Esophagus (tissue), 2 donors: ENCODE measurements around the gene ADAM15. TPM values are rescaled to one million over a fixed set of nuclear protein-coding genes. Genes with fewer than 3 reads are reported as not detected.

Source experiments
- H3K27ac ChIP-seq, 2 donors: one replicate each; pipeline ENCODE4 v1.5.1; 2013; ENCODE audit warnings: low read depth in 2 of 2, mild to moderate bottlenecking in 2 of 2, inconsistent platforms in 1 of 2, low read length in 1 of 2, moderate library complexity in 1 of 2
- H3K27me3 ChIP-seq, 2 donors: one replicate each; pipeline ENCODE4 v1.6.1; 2013; ENCODE audit warnings: low read length in 2 of 2, control low read depth in 1 of 2, mild to moderate bottlenecking in 1 of 2; ENCODE audit not compliant: insufficient read depth in 2 of 2, control insufficient read depth in 1 of 2
- H3K36me3 ChIP-seq, 2 donors: one replicate each; pipeline ENCODE4 v1.6.1; 2013; ENCODE audit warnings: low read length in 1 of 2; ENCODE audit not compliant: control insufficient read depth in 2 of 2, insufficient read depth in 2 of 2
- H3K4me1 ChIP-seq, 2 donors: one replicate each; pipeline ENCODE4 v1.6.1; 2013; ENCODE audit warnings: low read length in 1 of 2; ENCODE audit not compliant: control insufficient read depth in 2 of 2, insufficient read depth in 2 of 2
- H3K4me3 ChIP-seq, 2 donors: one replicate each; pipeline ENCODE4 v1.5.1; 2013; ENCODE audit warnings: low read length in 2 of 2, mild to moderate bottlenecking in 2 of 2, low read depth in 1 of 2, moderate library complexity in 1 of 2
- H3K9me3 ChIP-seq, 2 donors: one replicate each; pipeline ENCODE4 v1.6.1; 2013; ENCODE audit warnings: mild to moderate bottlenecking in 2 of 2, low read depth in 1 of 2, low read length in 1 of 2, moderate library complexity in 1 of 2; ENCODE audit not compliant: control insufficient read depth in 2 of 2, insufficient read depth in 1 of 2
- WGBS, 2 donors: extraction: QIAGEN DNeasy Blood & Tissue Kit; methylation state at CpG; one replicate each; pipeline ENCODE4 v1.1.7; 2013; 5-methylcytosine and 5-hydroxymethylcytosine counted together
- polyA plus RNA-seq, 2 donors: library from polyadenylated mRNA; stranded (reverse); fragments of 200-250 nt; gene quantifications; one replicate each; pipeline ENCODE4 v1.2.3, GENCODE V29; 2013
- donor health status: healthy with polysubstance abuse.
- donor health status: Bipolar disorder and iron deficiency.

Gene ADAM15
- 100 to 1,000 TPM; 122 to 222 TPM for polyA plus RNA-seq

DNA sequence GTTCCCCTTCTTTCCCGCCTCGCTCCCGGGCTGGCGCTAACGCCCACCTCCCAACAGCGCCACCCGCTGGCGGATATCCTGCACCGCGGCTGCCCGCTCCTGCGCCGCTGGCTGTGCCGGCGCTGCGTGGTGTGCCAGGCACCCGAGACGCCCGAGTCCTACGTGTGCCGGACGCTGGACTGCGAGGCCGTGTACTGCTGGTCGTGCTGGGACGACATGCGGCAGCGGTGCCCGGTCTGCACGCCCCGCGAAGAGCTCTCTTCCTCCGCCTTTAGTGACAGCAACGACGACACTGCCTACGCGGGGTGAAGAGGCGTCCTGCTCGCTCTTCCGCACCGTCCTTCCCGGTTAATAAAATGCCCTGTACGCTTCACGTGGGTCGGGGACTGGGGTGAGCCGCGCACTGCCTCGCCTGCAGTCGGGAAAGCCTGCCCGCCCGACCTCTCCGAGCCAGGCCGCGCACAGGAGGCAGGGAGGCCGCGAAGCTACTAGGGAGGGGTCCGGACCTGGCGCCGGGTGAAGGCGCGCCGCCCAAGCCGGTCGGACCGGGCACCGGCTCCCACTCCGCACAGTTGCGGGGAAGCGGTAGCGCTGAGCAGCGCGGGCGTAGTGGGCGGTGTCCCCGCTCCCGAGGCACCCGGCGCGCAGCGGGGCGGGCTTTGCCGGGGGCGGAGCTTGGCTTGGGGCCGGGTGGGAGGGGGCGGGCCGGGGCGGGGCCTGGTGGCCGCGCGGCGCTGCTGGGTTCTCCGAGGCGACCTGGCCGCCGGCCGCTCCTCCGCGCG lies at the start of gene ADAM15:
Gene ADAM15 (plus strand): TSS at position 757 of the 782 bp plus-strand sequence. CDS start 71 bp downstream, outside the sequence.
- H3K4me1 ChIP-seq = peaks cover 2 to 14% of the 10 kb centered on the region in 2 donors

DNA sequence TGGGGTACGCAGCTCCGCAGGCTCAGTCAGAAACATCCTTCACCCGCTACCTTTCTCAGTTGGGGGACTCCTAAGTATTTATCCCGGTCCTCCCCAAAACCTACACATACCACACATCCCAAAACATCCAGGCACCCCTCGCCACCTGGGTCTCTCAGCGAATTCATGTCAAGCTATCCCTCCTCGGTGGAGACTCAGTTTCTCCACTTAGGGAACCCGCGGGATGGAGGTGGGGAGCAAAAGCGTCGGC lies 49.8 kb upstream of the ADAM15 start:
- peaks cover 8 to 19% of the 10 kb centered on the region in 2 donors for H3K4me1 ChIP-seq
- 0 to 1% methylated on average over 11 of the region's 11 CpGs for WGBS, 2 donors

More for the DNA sequence above, at the start of gene ADAM15:
- WGBS, 2 donors = 0 to 1% methylated on average over 75 to 99 of the region's 99 CpGs
- H3K27me3 ChIP-seq = no peaks in the 10 kb centered on the region
- peaks cover under 1 to 11% of the 10 kb centered on the region in 2 donors for H3K36me3 ChIP-seq
- H3K4me3 ChIP-seq = peak within 1 kb of the TSS; percentile 63 to 69
- H3K9me3 ChIP-seq = no peaks in the 10 kb centered on the region
- peak within 1 kb of the TSS; percentile 93 to 98 for H3K27ac ChIP-seq

GRCh38 chr1:155001675-155002463 lies 49.2 kb upstream of the ADAM15 start:
- H3K27me3 ChIP-seq = no peaks in the 10 kb centered on the region
- H3K4me1 ChIP-seq = peaks cover 8 to 21% of the 10 kb centered on the region in 2 donors
- 0 to 1% methylated on average over 30 to 38 of the region's 38 CpGs for WGBS, 2 donors
- peak overlapping the region; percentile 97 to 98 for H3K27ac ChIP-seq
- no peaks in the 10 kb centered on the region for H3K9me3 ChIP-seq
- no peaks in the 10 kb centered on the region for H3K36me3 ChIP-seq
- H3K4me3 ChIP-seq = peak overlapping the region; percentile 61 to 95

More for the DNA sequence above, 49.8 kb upstream of the ADAM15 start:
- peak overlapping the region; percentile 61 to 95 for H3K4me3 ChIP-seq
- no peaks in the 10 kb centered on the region for H3K9me3 ChIP-seq
- H3K27me3 ChIP-seq = no peaks in the 10 kb centered on the region
- no peaks in the 10 kb centered on the region for H3K36me3 ChIP-seq
- H3K27ac ChIP-seq = peak overlapping the region; percentile 97 to 98

DNA sequence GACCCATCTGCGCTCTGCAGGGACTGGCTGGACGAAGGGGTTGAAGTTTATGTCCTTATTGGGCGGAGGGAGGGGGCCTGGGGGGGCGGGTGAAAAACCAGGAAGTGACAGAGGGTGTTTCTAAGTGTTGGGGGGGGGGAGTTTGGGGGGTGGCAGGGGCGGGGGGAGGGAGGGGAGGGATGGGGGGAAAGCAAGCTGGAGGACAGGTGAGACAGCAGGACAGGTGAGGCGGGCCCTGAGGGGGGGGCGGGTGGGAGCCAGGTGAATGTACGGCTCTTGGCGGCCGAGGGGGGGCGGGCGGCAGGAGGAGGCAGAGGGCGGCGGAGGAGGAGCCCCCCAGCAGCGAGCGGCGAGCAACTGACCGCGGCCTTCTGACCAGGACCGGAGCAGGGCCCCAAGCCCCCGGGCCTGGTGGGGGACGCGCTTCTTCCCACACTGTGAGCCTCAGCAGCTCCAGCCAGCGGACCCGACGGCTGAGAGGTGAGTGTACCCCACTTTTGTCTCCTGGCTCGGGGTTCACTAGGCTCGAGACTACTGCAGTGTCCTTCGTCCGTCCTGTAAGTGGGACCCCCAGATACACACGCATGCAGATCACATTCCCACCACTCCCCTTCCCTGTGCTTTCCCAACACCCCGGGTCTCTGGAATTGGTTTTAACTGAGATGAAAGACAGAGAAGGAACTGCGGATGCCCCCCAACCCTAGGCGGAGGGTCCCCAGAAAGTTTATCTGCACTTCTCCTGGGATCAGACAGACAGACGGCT lies 48.5 kb upstream of the ADAM15 start, which contains the start of gene ZBTB7B:
Gene ZBTB7B (plus strand): TSS at position 339 of the 763 bp plus-strand sequence. CDS start 11,859 bp downstream, outside the sequence.
- H3K27me3 ChIP-seq = no peaks in the 10 kb centered on the region

GRCh38 chr1:155003227-155003765 lies 47.8 kb upstream of the ADAM15 start:
- peak overlapping the region; percentile 98 for H3K27ac ChIP-seq
- peaks cover 11 to 26% of the 10 kb centered on the region in 2 donors for H3K4me1 ChIP-seq
- WGBS, 2 donors = 0% methylated on average over 33 to 37 of the region's 37 CpGs

More for the DNA sequence above, 48.5 kb upstream of the ADAM15 start, which contains the start of gene ZBTB7B:
- Histone ChIP-seq H3K4me1 (peaks cover 11 to 26% of the 10 kb centered on the region in 2 donors), H3K4me3 (peak within 1 kb of the TSS; percentile 79 to 95), H3K9me3 (no peaks in the 10 kb centered on the region), H3K36me3 (no peaks in the 10 kb centered on the region), H3K27ac (peak within 1 kb of the TSS; percentile 98)
- WGBS, 2 donors = 0 to 1% methylated on average over 20 to 32 of the region's 35 CpGs

GRCh38 chr1:155003766-155004351 lies 47.3 kb upstream of the ADAM15 start:
- Histone ChIP-seq H3K36me3 (no peaks in the 10 kb centered on the region), H3K4me3 (peak overlapping the region; percentile 79 to 95), H3K27ac (peak overlapping the region; percentile 98), H3K4me1 (peaks cover 11 to 26% of the 10 kb centered on the region in 2 donors), H3K9me3 (no peaks in the 10 kb centered on the region), H3K27me3 (no peaks in the 10 kb centered on the region)
- 1 to 2% methylated on average over 33 to 34 of the region's 34 CpGs for WGBS, 2 donors

More at GRCh38 chr1:155003227-155003765, 47.8 kb upstream of the ADAM15 start:
- H3K27me3 ChIP-seq = no peaks in the 10 kb centered on the region
- peak overlapping the region; percentile 79 to 95 for H3K4me3 ChIP-seq
- no peaks in the 10 kb centered on the region for H3K9me3 ChIP-seq
- no peaks in the 10 kb centered on the region for H3K36me3 ChIP-seq

DNA sequence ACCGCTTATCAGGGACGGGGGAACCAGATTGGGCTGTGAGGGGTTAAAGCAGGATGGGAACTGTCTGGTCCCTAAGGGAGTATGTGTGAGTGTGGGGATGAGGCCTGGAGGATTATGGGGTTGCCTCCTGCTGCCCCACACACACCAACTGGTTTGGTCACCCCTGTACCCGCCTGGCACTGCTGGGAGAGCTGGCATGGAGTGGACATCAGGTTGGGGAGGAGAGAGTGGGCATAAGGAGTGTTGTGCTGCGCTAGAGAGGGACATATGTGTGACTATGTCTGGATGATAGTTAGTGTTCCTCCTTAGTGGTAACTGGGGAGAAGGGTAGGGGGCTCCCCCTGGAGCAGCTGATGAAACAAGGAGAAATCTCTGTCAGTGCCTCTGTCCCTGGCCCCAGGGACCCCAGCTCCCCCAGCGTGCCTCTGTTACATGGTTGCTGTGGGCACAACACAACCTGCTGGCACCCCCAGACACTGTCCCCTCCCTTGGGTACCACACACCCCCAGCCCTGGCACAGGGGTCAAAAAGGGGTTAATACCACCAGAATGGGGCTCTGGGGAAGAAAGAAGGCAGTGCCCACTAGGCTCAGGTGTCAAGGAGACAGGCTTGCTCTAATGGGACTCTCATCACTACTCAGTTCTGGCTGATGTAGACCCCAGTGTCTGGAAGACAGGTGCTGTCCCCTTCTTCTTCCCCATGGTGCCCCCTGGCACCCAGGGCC lies 46.6 kb upstream of the ADAM15 start:
- Histone ChIP-seq H3K9me3 (no peaks in the 10 kb centered on the region), H3K4me3 (peak overlapping the region; percentile 79 to 95), H3K36me3 (no peaks in the 10 kb centered on the region), H3K27ac (peak overlapping the region; percentile 98), H3K4me1 (peaks cover 5 to 26% of the 10 kb centered on the region in 2 donors), H3K27me3 (no peaks in the 10 kb centered on the region)
- 26% methylated on average over 5 of the region's 5 CpGs for WGBS, 2 donors

- Histone ChIP-seq H3K36me3 (no peaks in the 10 kb centered on the region), H3K9me3 (no peaks in the 10 kb centered on the region), H3K27ac (peak overlapping the region; percentile 98), H3K27me3 (no peaks in the 10 kb centered on the region), H3K4me3 (peak overlapping the region; percentile 79 to 95), H3K4me1 (peaks cover 3 to 26% of the 10 kb centered on the region in 2 donors)
- 25 to 30% methylated on average over 16 to 17 of the region's 17 CpGs for WGBS, 2 donors
These were observed 45.8 kb upstream of the ADAM15 start for GRCh38 chr1:155005076-155006011.
